Measurements from ENCODE around the gene ENO2. TPM values are rescaled to one million over a fixed set of nuclear protein-coding genes. Genes with fewer than 3 reads are reported as not detected.

The ENO2 gene
- total and polyA plus RNA-seq, 2 experiments from 2014 or later: 43.5 to 53.5 TPM

DNA sequence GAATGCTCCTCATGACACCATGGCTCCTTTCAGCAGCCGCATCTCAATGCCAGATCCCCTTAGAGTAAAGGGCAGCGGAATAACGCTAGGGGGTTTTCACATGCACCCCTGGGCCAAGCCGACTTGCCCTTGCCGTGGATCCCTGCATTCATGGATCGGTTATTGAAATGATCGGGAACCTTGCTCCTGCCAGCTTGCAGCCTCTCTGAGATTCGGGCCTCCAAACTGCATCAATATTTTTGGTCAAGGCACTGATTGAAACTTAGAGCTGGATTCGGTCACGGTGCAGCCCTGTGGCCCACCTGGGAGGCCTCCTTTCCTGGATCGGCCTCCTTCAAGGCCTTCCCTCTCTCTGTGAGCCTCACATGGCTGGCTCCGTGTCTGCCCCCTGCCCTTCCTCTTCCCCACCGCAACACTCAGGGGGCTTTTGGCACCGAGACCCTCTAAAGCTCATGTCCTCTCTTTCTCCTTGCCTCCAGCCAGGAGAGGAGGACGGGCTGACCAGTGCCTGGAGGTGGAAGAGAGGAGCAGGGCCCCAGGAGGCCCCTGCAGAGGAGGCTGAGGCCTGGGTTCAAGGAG is 38.6 kb downstream of the ENO2 start:
- DNase-seq (ENCODE audit: low spot score): no peak
- Histone ChIP-seq H3K27ac (ENCODE audit: low read depth) (no peak overlapping the region), H3F3A (replicated peaks; ENCODE audit: low read depth) (0 out of 2 replicates have a peak, but pooled peaks cover 3% of the 10 kb centered on the region), H3K79me2 (replicated peaks; ENCODE audit: insufficient read depth) (no peaks in the 10 kb centered on the region), H3K4me1 (ENCODE audit: insufficient read depth) (peaks cover 13% of the 10 kb centered on the region), H3K36me3 (ENCODE audit: insufficient read depth) (no peaks in the 10 kb centered on the region), H3K27me3 (ENCODE audit: insufficient read depth) (no peaks in the 10 kb centered on the region), H3K9me2 (ENCODE audit: insufficient read depth) (no peaks in the 10 kb centered on the region), H3K4me2 (no peak overlapping the region), H4K20me1 (replicated peaks; ENCODE audit: insufficient read depth) (no peaks in the 10 kb centered on the region), H2AFZ (no peak overlapping the region), H3K4me3 (no peak overlapping the region)
- ATAC-seq: no peak
- H3K27ac Mint-ChIP-seq: peak overlapping the region; percentile 56; the same call in 1 of the 2 replicates
- peaks cover 17% of the 10 kb centered on the region for H3K27me3 Mint-ChIP-seq (ENCODE audit: insufficient read depth, low read depth, poor library complexity)
- H3K4me1 Mint-ChIP-seq: peaks cover 30% of the 10 kb centered on the region
- H3K4me3 Mint-ChIP-seq: no peak overlapping the region
- TF ChIP-seq, protein P1, sequence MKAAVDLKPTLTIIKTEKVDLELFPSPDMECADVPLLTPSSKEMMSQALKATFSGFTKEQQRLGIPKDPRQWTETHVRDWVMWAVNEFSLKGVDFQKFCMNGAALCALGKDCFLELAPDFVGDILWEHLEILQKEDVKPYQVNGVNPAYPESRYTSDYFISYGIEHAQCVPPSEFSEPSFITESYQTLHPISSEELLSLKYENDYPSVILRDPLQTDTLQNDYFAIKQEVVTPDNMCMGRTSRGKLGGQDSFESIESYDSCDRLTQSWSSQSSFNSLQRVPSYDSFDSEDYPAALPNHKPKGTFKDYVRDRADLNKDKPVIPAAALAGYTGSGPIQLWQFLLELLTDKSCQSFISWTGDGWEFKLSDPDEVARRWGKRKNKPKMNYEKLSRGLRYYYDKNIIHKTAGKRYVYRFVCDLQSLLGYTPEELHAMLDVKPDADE (IDR thresholded peaks at IDR 0.05): no peak
- TF ChIP-seq EZH2 (IDR thresholded peaks at IDR 0.05; ENCODE audit: low read depth, unreplicated experiment) (no peak), POLR2AphosphoS5 (IDR thresholded peaks at IDR 0.05; ENCODE audit: low read depth) (no peak), ZNF114 (CRISPR knock-in tag; IDR thresholded peaks at IDR 0.05) (no peak), EZH2phosphoT487 (IDR thresholded peaks at IDR 0.05; ENCODE audit: unreplicated experiment) (no peak), CREB1 (CRISPR knock-in tag; IDR thresholded peaks at IDR 0.05; ENCODE audit: low read depth) (no peak), JUNB (IDR thresholded peaks at IDR 0.05; ENCODE audit: unreplicated experiment) (no peak), ZNF331 (CRISPR knock-in tag; IDR thresholded peaks at IDR 0.05; ENCODE audit: low read depth) (no peak), STAT1 (IDR thresholded peaks at IDR 0.05; ENCODE audit: unreplicated experiment) (no peak)
- TF ChIP-seq, protein P2, sequence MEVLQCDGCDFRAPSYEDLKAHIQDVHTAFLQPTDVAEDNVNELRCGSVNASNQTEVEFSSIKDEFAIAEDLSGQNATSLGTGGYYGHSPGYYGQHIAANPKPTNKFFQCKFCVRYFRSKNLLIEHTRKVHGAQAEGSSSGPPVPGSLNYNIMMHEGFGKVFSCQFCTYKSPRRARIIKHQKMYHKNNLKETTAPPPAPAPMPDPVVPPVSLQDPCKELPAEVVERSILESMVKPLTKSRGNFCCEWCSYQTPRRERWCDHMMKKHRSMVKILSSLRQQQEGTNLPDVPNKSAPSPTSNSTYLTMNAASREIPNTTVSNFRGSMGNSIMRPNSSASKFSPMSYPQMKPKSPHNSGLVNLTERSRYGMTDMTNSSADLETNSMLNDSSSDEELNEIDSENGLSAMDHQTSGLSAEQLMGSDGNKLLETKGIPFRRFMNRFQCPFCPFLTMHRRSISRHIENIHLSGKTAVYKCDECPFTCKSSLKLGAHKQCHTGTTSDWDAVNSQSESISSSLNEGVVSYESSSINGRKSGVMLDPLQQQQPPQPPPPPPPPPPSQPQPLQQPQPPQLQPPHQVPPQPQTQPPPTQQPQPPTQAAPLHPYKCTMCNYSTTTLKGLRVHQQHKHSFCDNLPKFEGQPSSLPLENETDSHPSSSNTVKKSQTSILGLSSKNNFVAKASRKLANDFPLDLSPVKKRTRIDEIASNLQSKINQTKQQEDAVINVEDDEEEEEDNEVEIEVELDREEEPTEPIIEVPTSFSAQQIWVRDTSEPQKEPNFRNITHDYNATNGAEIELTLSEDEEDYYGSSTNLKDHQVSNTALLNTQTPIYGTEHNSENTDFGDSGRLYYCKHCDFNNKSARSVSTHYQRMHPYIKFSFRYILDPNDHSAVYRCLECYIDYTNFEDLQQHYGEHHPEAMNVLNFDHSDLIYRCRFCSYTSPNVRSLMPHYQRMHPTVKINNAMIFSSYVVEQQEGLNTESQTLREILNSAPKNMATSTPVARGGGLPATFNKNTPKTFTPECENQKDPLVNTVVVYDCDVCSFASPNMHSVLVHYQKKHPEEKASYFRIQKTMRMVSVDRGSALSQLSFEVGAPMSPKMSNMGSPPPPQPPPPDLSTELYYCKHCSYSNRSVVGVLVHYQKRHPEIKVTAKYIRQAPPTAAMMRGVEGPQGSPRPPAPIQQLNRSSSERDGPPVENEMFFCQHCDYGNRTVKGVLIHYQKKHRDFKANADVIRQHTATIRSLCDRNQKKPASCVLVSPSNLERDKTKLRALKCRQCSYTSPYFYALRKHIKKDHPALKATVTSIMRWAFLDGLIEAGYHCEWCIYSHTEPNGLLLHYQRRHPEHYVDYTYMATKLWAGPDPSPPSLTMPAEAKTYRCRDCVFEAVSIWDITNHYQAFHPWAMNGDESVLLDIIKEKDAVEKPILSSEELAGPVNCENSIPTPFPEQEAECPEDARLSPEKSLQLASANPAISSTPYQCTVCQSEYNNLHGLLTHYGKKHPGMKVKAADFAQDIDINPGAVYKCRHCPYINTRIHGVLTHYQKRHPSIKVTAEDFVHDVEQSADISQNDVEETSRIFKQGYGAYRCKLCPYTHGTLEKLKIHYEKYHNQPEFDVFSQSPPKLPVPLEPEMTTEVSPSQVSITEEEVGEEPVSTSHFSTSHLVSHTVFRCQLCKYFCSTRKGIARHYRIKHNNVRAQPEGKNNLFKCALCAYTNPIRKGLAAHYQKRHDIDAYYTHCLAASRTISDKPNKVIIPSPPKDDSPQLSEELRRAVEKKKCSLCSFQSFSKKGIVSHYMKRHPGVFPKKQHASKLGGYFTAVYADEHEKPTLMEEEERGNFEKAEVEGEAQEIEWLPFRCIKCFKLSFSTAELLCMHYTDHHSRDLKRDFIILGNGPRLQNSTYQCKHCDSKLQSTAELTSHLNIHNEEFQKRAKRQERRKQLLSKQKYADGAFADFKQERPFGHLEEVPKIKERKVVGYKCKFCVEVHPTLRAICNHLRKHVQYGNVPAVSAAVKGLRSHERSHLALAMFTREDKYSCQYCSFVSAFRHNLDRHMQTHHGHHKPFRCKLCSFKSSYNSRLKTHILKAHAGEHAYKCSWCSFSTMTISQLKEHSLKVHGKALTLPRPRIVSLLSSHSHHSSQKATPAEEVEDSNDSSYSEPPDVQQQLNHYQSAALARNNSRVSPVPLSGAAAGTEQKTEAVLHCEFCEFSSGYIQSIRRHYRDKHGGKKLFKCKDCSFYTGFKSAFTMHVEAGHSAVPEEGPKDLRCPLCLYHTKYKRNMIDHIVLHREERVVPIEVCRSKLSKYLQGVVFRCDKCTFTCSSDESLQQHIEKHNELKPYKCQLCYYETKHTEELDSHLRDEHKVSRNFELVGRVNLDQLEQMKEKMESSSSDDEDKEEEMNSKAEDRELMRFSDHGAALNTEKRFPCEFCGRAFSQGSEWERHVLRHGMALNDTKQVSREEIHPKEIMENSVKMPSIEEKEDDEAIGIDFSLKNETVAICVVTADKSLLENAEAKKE (CRISPR knock-in tag; IDR thresholded peaks at IDR 0.05): no peak
- TF ChIP-seq, protein P3, sequence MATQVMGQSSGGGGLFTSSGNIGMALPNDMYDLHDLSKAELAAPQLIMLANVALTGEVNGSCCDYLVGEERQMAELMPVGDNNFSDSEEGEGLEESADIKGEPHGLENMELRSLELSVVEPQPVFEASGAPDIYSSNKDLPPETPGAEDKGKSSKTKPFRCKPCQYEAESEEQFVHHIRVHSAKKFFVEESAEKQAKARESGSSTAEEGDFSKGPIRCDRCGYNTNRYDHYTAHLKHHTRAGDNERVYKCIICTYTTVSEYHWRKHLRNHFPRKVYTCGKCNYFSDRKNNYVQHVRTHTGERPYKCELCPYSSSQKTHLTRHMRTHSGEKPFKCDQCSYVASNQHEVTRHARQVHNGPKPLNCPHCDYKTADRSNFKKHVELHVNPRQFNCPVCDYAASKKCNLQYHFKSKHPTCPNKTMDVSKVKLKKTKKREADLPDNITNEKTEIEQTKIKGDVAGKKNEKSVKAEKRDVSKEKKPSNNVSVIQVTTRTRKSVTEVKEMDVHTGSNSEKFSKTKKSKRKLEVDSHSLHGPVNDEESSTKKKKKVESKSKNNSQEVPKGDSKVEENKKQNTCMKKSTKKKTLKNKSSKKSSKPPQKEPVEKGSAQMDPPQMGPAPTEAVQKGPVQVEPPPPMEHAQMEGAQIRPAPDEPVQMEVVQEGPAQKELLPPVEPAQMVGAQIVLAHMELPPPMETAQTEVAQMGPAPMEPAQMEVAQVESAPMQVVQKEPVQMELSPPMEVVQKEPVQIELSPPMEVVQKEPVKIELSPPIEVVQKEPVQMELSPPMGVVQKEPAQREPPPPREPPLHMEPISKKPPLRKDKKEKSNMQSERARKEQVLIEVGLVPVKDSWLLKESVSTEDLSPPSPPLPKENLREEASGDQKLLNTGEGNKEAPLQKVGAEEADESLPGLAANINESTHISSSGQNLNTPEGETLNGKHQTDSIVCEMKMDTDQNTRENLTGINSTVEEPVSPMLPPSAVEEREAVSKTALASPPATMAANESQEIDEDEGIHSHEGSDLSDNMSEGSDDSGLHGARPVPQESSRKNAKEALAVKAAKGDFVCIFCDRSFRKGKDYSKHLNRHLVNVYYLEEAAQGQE (IDR thresholded peaks at IDR 0.05; ENCODE audit: unreplicated experiment): no peak
- TF ChIP-seq, protein P4, sequence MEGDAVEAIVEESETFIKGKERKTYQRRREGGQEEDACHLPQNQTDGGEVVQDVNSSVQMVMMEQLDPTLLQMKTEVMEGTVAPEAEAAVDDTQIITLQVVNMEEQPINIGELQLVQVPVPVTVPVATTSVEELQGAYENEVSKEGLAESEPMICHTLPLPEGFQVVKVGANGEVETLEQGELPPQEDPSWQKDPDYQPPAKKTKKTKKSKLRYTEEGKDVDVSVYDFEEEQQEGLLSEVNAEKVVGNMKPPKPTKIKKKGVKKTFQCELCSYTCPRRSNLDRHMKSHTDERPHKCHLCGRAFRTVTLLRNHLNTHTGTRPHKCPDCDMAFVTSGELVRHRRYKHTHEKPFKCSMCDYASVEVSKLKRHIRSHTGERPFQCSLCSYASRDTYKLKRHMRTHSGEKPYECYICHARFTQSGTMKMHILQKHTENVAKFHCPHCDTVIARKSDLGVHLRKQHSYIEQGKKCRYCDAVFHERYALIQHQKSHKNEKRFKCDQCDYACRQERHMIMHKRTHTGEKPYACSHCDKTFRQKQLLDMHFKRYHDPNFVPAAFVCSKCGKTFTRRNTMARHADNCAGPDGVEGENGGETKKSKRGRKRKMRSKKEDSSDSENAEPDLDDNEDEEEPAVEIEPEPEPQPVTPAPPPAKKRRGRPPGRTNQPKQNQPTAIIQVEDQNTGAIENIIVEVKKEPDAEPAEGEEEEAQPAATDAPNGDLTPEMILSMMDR (conservative IDR thresholded peaks at IDR 0.05; ENCODE audit: low read depth in 2 of 2): no peak
- H3K9me3 Mint-ChIP-seq: no peaks in the 10 kb centered on the region
- no peaks in the 10 kb centered on the region for H3K36me3 Mint-ChIP-seq (ENCODE audit: low read depth)

Measured in GM23338 (cell line).